CD4-positive, alpha-beta T cell treated with Interleukin-4 for 4 hours (primary cell): ENCODE data around the gene PPP1R3D.
"Not testable (repeated sequence)": the region's sequence is repeated elsewhere in the genome, so short reads cannot be mapped to it uniquely, and the experiment has no call there.

ENCODE experiments used
- DNase-seq: peaks from one replicate; pipeline ENCODE4 v3.0.0-alpha.2; 2020

The PPP1R3D gene

GRCh38 chr20:59940129-59940955, at the start of gene PPP1R3D, which contains the start of gene FAM217B:
Gene PPP1R3D (minus strand): TSS chr20:59940305. CDS start chr20:59939931, 374 bp downstream.
Gene FAM217B (plus strand): TSS chr20:59940389. CDS start chr20:59943944, 3,555 bp downstream.
- peak; percentile 86 for DNase-seq

- no peak for DNase-seq
Measured at GRCh38 chr20:59988141-59988540, 48.0 kb upstream of the PPP1R3D start.

- DNase-seq = no peak
Measured at GRCh38 chr20:59987135-59987534, 47.0 kb upstream of the PPP1R3D start.

GRCh38 chr20:59985864-59986263, 45.8 kb upstream of the PPP1R3D start:
- DNase-seq = no peak

GRCh38 chr20:59985164-59985563, 45.1 kb upstream of the PPP1R3D start:
- no peak for DNase-seq

GRCh38 chr20:59984541-59984940, 44.4 kb upstream of the PPP1R3D start:
- DNase-seq = no peak

- DNase-seq = no peak
Measured at GRCh38 chr20:59983076-59983475, 43.0 kb upstream of the PPP1R3D start.

GRCh38 chr20:59977086-59977485, 37.0 kb upstream of the PPP1R3D start:
- no peak for DNase-seq

- DNase-seq = no peak
Measured at GRCh38 chr20:59976156-59976782, 36.2 kb upstream of the PPP1R3D start.

GRCh38 chr20:59972037-59972801, 32.1 kb upstream of the PPP1R3D start:
- DNase-seq = no peak

GRCh38 chr20:59971428-59971827, 31.3 kb upstream of the PPP1R3D start:
- no peak for DNase-seq

- DNase-seq = no peak
Measured at GRCh38 chr20:59966428-59966827, 26.3 kb upstream of the PPP1R3D start.

GRCh38 chr20:59962155-59962554, 22.1 kb upstream of the PPP1R3D start:
- DNase-seq = no peak

GRCh38 chr20:59961423-59961822, 21.3 kb upstream of the PPP1R3D start:
- DNase-seq = no peak

- DNase-seq = no peak
Measured at GRCh38 chr20:59958626-59959025, 18.5 kb upstream of the PPP1R3D start.

GRCh38 chr20:59958123-59958522, 18.0 kb upstream of the PPP1R3D start, which contains the start of gene CDH26:
Gene CDH26 (plus strand): TSS chr20:59958423. CDS start chr20:59958727, 304 bp downstream.
- DNase-seq = no peak

GRCh38 chr20:59957568-59957967, 17.5 kb upstream of the PPP1R3D start:
- not testable (repeated sequence) for DNase-seq

GRCh38 chr20:59955131-59955796, 15.2 kb upstream of the PPP1R3D start:
- no peak for DNase-seq

GRCh38 chr20:59954718-59955117, 14.6 kb upstream of the PPP1R3D start:
- no peak for DNase-seq

- DNase-seq = no peak
Measured at GRCh38 chr20:59949911-59950310, 9.8 kb upstream of the PPP1R3D start.

- peak; percentile 67 for DNase-seq
Measured at GRCh38 chr20:59948828-59949720, 9.0 kb upstream of the PPP1R3D start.

GRCh38 chr20:59948212-59948611, 8.1 kb upstream of the PPP1R3D start:
- DNase-seq = no peak
